Ovary (tissue), 9 donors: ENCODE data around the gene DPF3. TPM values are rescaled to one million over a fixed set of nuclear protein-coding genes. Genes with fewer than 3 reads are reported as not detected.

Experiments
- DNase-seq, 5 donors: peaks; one replicate each; pipeline ENCODE4 v3.0.0-alpha.2; 2019 to 2020
- H3K27ac ChIP-seq, 2 donors: fragments of 200-600 bp; one replicate each; pipeline versions ENCODE4 v1.5.1 to v1.8.0; 2019 to 2022
- H3K27me3 ChIP-seq: fragments of 200-600 bp; one replicate; pipeline ENCODE4 v1.8.0; 2022
- H3K36me3 ChIP-seq: fragments of 200-600 bp; sonication (generic); one replicate; pipeline ENCODE4 v1.5.1; 2019
- H3K4me1 ChIP-seq: one replicate; pipeline ENCODE4 v1.8.1; 2013; ENCODE audit warnings: mild to moderate bottlenecking, moderate library complexity; ENCODE audit not compliant: insufficient read depth
- H3K4me3 ChIP-seq: fragments of 200-600 bp; sonication (generic); one replicate; pipeline ENCODE4 v1.5.1; 2017
- H3K9me3 ChIP-seq, 2 donors: fragments of 200-600 bp in 1 of 2; sonication (generic) in 1 of 2; one replicate each; pipeline versions ENCODE4 v1.5.1 to v1.8.1; 2013 to 2019; ENCODE audit warnings: mild to moderate bottlenecking in 1 of 2, moderate library complexity in 1 of 2
- EP300 ChIP-seq: sonication (generic); formaldehyde crosslinking; IDR thresholded peaks from one replicate; pipeline ENCODE4 v1.6.1; 2017; ENCODE audit warnings: antibody characterized with exemption
- POLR2A ChIP-seq: fragments of 450-650 bp; IDR thresholded peaks from one replicate; pipeline ENCODE4 v1.6.1; 2017; ENCODE audit warnings: antibody characterized with exemption, mild to moderate bottlenecking, moderate library complexity
- WGBS, 3 donors: extraction: QIAGEN DNeasy Blood & Tissue Kit in 1 of 3; methylation state at CpG; one replicate each; pipeline versions ENCODE4 v1.1.5 to v1.1.7; 2013 to 2017; 5-methylcytosine and 5-hydroxymethylcytosine counted together
- intact Hi-C, 4 donors: fragments of 100-400 bp; cut with DNase I; formaldehyde crosslinking; loops; one replicate each; pipeline versions ENCODE4 v1.11.0 to v1.15.1; 2022 to 2023
- polyA plus RNA-seq, 2 donors: library from polyadenylated mRNA; stranded (reverse); fragments of 200-250 nt in 1 of 2; fragments of 350-450 nt in 1 of 2; fragmentation: Illumina TruSeq in 1 of 2; extraction: RNeasy Lipid Tissue Mini Kit (QIAGEN cat#74804) in 1 of 2; gene quantifications; one replicate each; pipeline ENCODE4 v1.2.3, GENCODE V29; 2013 to 2014
- total RNA-seq, 7 donors: library from RNA; depleted of rRNA in 2 of 7; stranded (reverse); fragments of >200 nt in 2 of 7; fragmentation: NEBNext Ultra II Directional in 3 of 7; extraction: Animal tissue kit (Norgen Biotek cat#: 25700) in 3 of 7; gene quantifications; one replicate each; pipeline versions ENCODE4 v1.1.0 to v1.2.4, GENCODE V29; 2016 to 2023
- TF ChIP-seq, protein P1 (sequence below), 3 donors: fragments of 450-650 bp in 2 of 3; fragments of 200-600 bp in 1 of 3; IDR thresholded peaks; one replicate each; pipeline versions ENCODE4 v1.5.1 to v1.8.0; 2016 to 2022; ENCODE audit warnings: antibody characterized with exemption in 3 of 3, mild to moderate bottlenecking in 1 of 3
- donor health status: DM: no; HTN: no; CAD: no; lungs with moderate emphysema.
- donor health status: DM: no; HTN: no; CAD: no.
- donor health status: Bipolar disorder and iron deficiency.
- donor health status: DM: yes; HTN: yes; CAD: no.
- donor health status: DM: no; HTN: no; CAD: no.
- donor health status: DM: yes; HTN: yes; CAD: no.

Gene DPF3
- total and polyA plus RNA-seq, 9 donors, result 6.3 to 34.4 (median 21.9) TPM

DNA sequence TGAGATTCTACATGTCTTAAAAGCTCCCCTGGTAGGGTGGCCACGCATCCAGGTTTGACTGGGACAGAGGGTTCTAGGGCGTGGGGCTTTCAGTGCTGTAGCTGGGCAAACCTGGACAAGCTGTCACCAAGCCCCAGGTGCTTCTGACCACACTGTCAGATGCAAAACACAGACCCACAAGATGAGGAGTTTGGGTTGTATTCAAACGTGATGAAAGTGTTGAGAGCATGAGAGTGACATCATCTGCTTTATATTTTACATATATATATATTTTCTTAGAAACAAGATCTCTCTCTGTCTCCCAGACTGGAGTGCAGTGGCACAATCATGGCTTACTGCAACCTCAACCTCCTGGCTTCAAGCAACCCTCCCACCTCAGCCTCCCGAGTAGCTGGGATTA is 210.1 kb downstream of the DPF3 start:
- DNase-seq, result no peak
- no peak overlapping the region for H3K4me3 ChIP-seq
- TF ChIP-seq POLR2A, result no peak
- no peak for TF ChIP-seq EP300
- TF ChIP-seq, protein P1, sequence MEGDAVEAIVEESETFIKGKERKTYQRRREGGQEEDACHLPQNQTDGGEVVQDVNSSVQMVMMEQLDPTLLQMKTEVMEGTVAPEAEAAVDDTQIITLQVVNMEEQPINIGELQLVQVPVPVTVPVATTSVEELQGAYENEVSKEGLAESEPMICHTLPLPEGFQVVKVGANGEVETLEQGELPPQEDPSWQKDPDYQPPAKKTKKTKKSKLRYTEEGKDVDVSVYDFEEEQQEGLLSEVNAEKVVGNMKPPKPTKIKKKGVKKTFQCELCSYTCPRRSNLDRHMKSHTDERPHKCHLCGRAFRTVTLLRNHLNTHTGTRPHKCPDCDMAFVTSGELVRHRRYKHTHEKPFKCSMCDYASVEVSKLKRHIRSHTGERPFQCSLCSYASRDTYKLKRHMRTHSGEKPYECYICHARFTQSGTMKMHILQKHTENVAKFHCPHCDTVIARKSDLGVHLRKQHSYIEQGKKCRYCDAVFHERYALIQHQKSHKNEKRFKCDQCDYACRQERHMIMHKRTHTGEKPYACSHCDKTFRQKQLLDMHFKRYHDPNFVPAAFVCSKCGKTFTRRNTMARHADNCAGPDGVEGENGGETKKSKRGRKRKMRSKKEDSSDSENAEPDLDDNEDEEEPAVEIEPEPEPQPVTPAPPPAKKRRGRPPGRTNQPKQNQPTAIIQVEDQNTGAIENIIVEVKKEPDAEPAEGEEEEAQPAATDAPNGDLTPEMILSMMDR (IDR thresholded peaks at IDR 0.05), result no peak
- no peaks in the 10 kb centered on the region for H3K36me3 ChIP-seq
- H3K27me3 ChIP-seq, result no peaks in the 10 kb centered on the region
- no peaks in the 10 kb centered on the region for H3K9me3 ChIP-seq
- no peak overlapping the region for H3K27ac ChIP-seq
- no peaks in the 10 kb centered on the region for H3K4me1 ChIP-seq
- 65 to 81% (median 73%) methylated on average over 4 of the region's 4 CpGs for WGBS, 3 donors
- intact Hi-C loops, result no loop called here

DNA sequence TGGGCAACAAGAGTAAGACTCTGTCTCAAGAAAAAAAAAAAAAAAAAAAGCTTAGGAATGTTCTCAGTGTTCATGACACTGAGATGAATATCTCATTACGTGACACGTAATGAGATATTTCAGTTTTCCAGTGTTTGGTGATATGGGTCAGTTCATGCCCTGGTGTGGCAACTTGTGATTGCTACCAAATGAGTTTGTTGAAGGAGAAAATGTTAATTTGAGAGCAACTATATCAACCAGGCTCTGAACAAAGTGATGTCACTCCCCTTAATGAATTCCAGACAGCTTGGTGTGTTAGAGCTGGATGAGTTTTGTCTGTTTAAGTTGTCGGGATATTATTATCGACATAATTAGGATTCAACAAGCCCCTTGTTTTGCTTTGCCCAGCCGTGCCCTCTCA is 211.7 kb downstream of the DPF3 start:
- peaks cover 0 to 1% of the 10 kb centered on the region in 2 donors for H3K9me3 ChIP-seq
- no peaks in the 10 kb centered on the region for H3K36me3 ChIP-seq
- H3K4me3 ChIP-seq, result no peak overlapping the region
- H3K4me1 ChIP-seq, result no peaks in the 10 kb centered on the region
- DNase-seq, result no peak
- H3K27me3 ChIP-seq, result no peaks in the 10 kb centered on the region
- intact Hi-C loops, result no loop called here
- WGBS, 3 donors, result 80 to 88% (median 88%) methylated on average over 5 of the region's 5 CpGs
- TF ChIP-seq, protein P1 (IDR thresholded peaks at IDR 0.05), result no peak
- TF ChIP-seq EP300, result no peak
- no peak for TF ChIP-seq POLR2A
- no peak overlapping the region for H3K27ac ChIP-seq

DNA sequence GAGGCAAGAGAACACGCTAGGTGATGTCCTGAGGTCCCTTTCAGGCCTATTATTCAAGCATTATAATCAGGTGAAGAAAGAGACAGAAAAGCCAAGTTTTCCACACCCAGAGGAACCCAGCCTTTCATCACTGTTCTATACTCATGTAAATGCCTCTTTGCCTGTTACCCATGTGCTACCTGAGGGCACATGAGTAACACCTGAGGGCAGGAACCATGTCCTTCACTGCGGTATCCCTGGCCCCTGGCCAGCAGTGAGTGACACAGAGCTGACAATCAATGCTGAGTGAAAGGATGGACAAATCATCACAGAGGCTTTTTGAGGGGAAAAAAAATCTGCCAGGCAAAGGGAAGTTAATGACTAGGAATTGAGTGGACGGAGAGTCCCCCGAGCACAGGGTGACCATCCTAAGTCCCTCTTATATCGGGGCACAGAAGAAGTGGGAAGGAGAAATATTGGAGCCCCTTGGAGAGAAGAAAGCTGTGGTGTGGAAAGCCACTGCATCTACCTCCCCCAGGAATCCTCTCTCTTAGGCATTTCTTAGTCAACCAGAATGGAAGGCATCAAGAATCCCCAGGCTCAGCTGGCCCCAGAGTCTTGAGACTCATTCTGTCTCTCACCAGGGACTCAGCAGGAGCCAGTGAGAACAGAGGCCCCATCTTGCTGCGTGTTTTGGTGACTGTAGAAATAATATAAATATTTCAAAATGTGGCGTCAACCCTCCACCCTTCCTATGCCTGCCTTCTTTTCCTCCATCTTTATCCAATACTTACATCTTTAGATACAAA is 212.9 kb downstream of the DPF3 start:
- Histone ChIP-seq H3K4me1 (no peaks in the 10 kb centered on the region), H3K36me3 (no peaks in the 10 kb centered on the region), H3K27me3 (no peaks in the 10 kb centered on the region), H3K9me3 (peaks cover 0 to 5% of the 10 kb centered on the region in 2 donors), H3K27ac (no peak overlapping the region), H3K4me3 (no peak overlapping the region)
- no peak for DNase-seq
- intact Hi-C loops, result no loop called here
- WGBS, 3 donors, result 93 to 96% (median 94%) methylated on average over 7 of the region's 7 CpGs
- TF ChIP-seq, protein P1 (IDR thresholded peaks at IDR 0.05), result no peak
- TF ChIP-seq EP300, result no peak
- no peak for TF ChIP-seq POLR2A

DNA sequence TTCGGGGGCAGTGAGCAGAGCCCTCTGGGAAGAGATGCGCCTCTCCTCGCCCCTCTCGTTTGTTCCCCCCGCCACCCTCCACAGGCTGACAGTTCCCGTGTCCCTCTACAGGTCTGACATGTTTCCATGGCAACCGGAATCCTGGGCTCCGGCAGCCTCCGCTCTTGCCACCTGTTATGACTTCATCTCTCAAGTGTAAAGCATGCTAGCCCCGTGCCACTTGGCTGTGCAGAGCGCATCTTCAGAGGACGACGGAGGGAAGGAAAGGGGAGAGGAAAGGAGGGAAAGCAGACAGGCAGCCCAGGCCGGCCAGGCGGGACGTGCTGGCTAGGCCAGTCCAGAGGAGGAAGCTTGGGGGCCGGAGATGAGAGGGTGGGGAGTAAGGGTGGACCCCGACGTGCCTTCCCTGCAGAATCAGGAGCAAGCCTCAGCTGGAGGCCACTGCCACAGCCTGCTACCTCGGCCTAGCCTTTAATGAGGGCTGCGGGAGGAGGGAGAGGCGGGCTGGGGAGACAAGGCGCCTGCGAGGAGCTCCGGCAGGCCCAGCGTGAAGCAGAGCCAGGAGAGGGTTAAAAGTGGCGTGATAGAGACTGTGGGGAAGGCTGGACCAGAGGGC is 214.3 kb downstream of the DPF3 start:
- intact Hi-C loops, result no loop called here
- H3K4me1 ChIP-seq, result no peaks in the 10 kb centered on the region

More for the DNA sequence above, 214.3 kb downstream of the DPF3 start:
- Histone ChIP-seq H3K36me3 (no peaks in the 10 kb centered on the region), H3K27ac (no peak overlapping the region), H3K27me3 (no peaks in the 10 kb centered on the region), H3K9me3 (peaks cover 0 to 5% of the 10 kb centered on the region in 2 donors), H3K4me3 (no peak overlapping the region)
- no peak for TF ChIP-seq POLR2A
- TF ChIP-seq EP300, result no peak
- TF ChIP-seq, protein P1 (IDR thresholded peaks at IDR 0.05), result no peak
- WGBS, 3 donors, result 79 to 85% (median 81%) methylated on average over 27 of the region's 27 CpGs
- DNase-seq, result no peak
